IMR-90 (cell line): ENCODE data around the gene DEFB124. TPM values are rescaled to one million over a fixed set of nuclear protein-coding genes. Genes with fewer than 3 reads are reported as not detected.

ENCODE experiments used
- ATAC-seq: fragments of 200-7000 bp; cut with Tn5 transposase; 2 replicates; pipeline ENCODE4 v1.9.1; 2020; ENCODE audit warnings: low read depth, mild to moderate bottlenecking, moderate library complexity
- BruUV-seq: library from RNA; stranded (reverse); fragments of 400-500 nt; replicated peaks from 2 replicates; lab custom pipeline; 2021; lab: Mats Ljungman, UMichigan
- CTCF ChIA-PET: fragments of 300-600 bp; formaldehyde crosslinking; extraction: SDS; loops from one replicate; lab custom pipeline; 2021; ENCODE audit warnings: antibody characterized with exemption; lab: Yijun Ruan, JAX
- POLR2A ChIA-PET: fragments of 300-600 bp; sonication (Branson Sonifier 250); formaldehyde crosslinking; loops from one replicate; lab custom pipeline; 2022; ENCODE audit warnings: antibody characterized with exemption; ENCODE audit not compliant: unreplicated experiment; lab: Charles Lee
- DNase-seq: peaks from one replicate; pipeline ENCODE4 v3.0.0; 2013
- H2AFZ ChIP-seq: replicated peaks from 2 replicates; pipeline ENCODE3; 2013; ENCODE audit warnings: low read length, mild to moderate bottlenecking; ENCODE audit not compliant: poor library complexity
- H2AK5ac ChIP-seq: 2 replicates; pipeline ENCODE4 v1.6.1; 2013; ENCODE audit warnings: low read depth, low read length, inconsistent platforms
- H2AK9ac ChIP-seq: replicated peaks from 2 replicates; pipeline ENCODE3; 2013; ENCODE audit warnings: mild to moderate bottlenecking, low read depth, low read length, moderate library complexity; ENCODE audit not compliant: poor library complexity
- H2BK120ac ChIP-seq: 2 replicates; pipeline ENCODE4 v1.6.1; 2013; ENCODE audit warnings: low read depth, low read length, inconsistent platforms
- H2BK15ac ChIP-seq: 3 replicates; pipeline ENCODE4 v1.6.1; 2013; ENCODE audit warnings: low read depth, low read length, inconsistent platforms
- H2BK20ac ChIP-seq: 2 replicates; pipeline ENCODE4 v1.6.1; 2013; ENCODE audit warnings: low read depth, mild to moderate bottlenecking, inconsistent platforms, low read length, moderate library complexity
- H2BK5ac ChIP-seq: 2 replicates; pipeline ENCODE4 v1.6.1; 2013; ENCODE audit warnings: mild to moderate bottlenecking, low read depth, low read length, inconsistent platforms; ENCODE audit not compliant: poor library complexity, severe bottlenecking
- H3K14ac ChIP-seq: replicated peaks from 2 replicates; pipeline ENCODE4 v1.6.1; 2013; ENCODE audit warnings: low read depth, low read length, inconsistent platforms
- H3K18ac ChIP-seq: 2 replicates; pipeline ENCODE4 v1.6.1; 2013; ENCODE audit warnings: low read depth, low read length, control low read depth
- H3K23ac ChIP-seq: 2 replicates; pipeline ENCODE4 v1.6.1; 2013; ENCODE audit warnings: low read depth, low read length, inconsistent platforms
- H3K27ac ChIP-seq: 2 replicates; pipeline ENCODE4 v1.5.1; 2013; ENCODE audit warnings: mild to moderate bottlenecking, control low read depth, low read length; ENCODE audit not compliant: insufficient read depth
- H3K27me3 ChIP-seq: 2 replicates; pipeline ENCODE4 v1.6.1; 2013; ENCODE audit warnings: low read length; ENCODE audit not compliant: control insufficient read depth, insufficient read depth
- H3K36me3 ChIP-seq: 2 replicates; pipeline ENCODE4 v1.6.1; 2013; ENCODE audit warnings: low read length, mixed read lengths; ENCODE audit not compliant: control insufficient read depth, insufficient read depth
- H3K4ac ChIP-seq: 2 replicates; pipeline ENCODE4 v1.6.1; 2013; ENCODE audit warnings: low read depth, low read length, inconsistent platforms
- H3K4me1 ChIP-seq: 2 replicates; pipeline ENCODE4 v1.6.1; 2013; ENCODE audit warnings: low read length, mixed read lengths; ENCODE audit not compliant: control insufficient read depth, insufficient read depth
- H3K4me2 ChIP-seq: 2 replicates; pipeline ENCODE4 v1.6.1; 2013; ENCODE audit warnings: low read depth, mild to moderate bottlenecking, control low read depth, low read length, moderate library complexity
- H3K4me3 ChIP-seq: 2 replicates; pipeline ENCODE4 v1.5.1; 2013; ENCODE audit warnings: low read depth, mild to moderate bottlenecking, control low read depth, low read length, moderate library complexity; ENCODE audit not compliant: insufficient read depth
- H3K56ac ChIP-seq: 2 replicates; pipeline ENCODE4 v1.6.1; 2013; ENCODE audit warnings: low read length, inconsistent platforms; ENCODE audit not compliant: insufficient read depth; ENCODE audit errors: extremely low read depth
- H3K79me1 ChIP-seq, 2 experiments: 2 replicates each; pipeline ENCODE4 v1.6.1; 2013; ENCODE audit warnings: low read length in 2 of 2, inconsistent platforms in 1 of 2, low read depth in 1 of 2
- H3K9ac ChIP-seq: 2 replicates; pipeline ENCODE4 v1.6.1; 2013; ENCODE audit warnings: low read depth, low read length, control low read depth
- H3K9me1 ChIP-seq: 2 replicates; pipeline ENCODE4 v1.6.1; 2013; ENCODE audit warnings: low read length, inconsistent platforms; ENCODE audit not compliant: insufficient read depth
- H3K9me3 ChIP-seq: 2 replicates; pipeline ENCODE4 v1.6.1; 2013; ENCODE audit warnings: low read length; ENCODE audit not compliant: control insufficient read depth, insufficient read depth
- H4K20me1 ChIP-seq: 2 replicates; pipeline ENCODE4 v1.6.1; 2013; ENCODE audit warnings: low read length, inconsistent platforms; ENCODE audit not compliant: insufficient read depth
- H4K5ac ChIP-seq: 2 replicates; pipeline ENCODE4 v1.6.1; 2013; ENCODE audit warnings: mild to moderate bottlenecking, low read depth, low read length, control low read depth
- H4K8ac ChIP-seq, 2 experiments: 2 replicates each; pipeline ENCODE4 v1.6.1; 2013; ENCODE audit warnings: low read depth in 2 of 2, low read length in 2 of 2, control low read depth in 1 of 2, inconsistent platforms in 1 of 2
- H4K91ac ChIP-seq: 2 replicates; pipeline ENCODE4 v1.6.1; 2013; ENCODE audit warnings: low read depth, low read length, inconsistent platforms; ENCODE audit not compliant: insufficient read depth
- BHLHE40 ChIP-seq: fragments of 150-350 bp; IDR thresholded peaks from 2 replicates; pipeline ENCODE4 v1.6.1; 2016; ENCODE audit warnings: mild to moderate bottlenecking, low read depth, low read length
- CEBPB ChIP-seq: IDR thresholded peaks from 2 replicates; pipeline ENCODE4 v1.6.1; 2012; ENCODE audit warnings: low read depth, low read length, improper control_type of control experiment
- CHD1 ChIP-seq: IDR thresholded peaks from 2 replicates; pipeline ENCODE4 v1.6.1; 2012; ENCODE audit warnings: low read depth, low read length, improper control_type of control experiment
- CTCF ChIP-seq: conservative IDR thresholded peaks from 2 replicates; pipeline ENCODE4 v1.5.1; 2012; ENCODE audit warnings: mild to moderate bottlenecking, low read depth, low read length, improper control_type of control experiment
- FOS ChIP-seq: fragments of 150-350 bp; IDR thresholded peaks from 2 replicates; pipeline ENCODE4 v1.6.1; 2016; ENCODE audit warnings: low read depth, low read length
- MAFK ChIP-seq: IDR thresholded peaks from 2 replicates; pipeline ENCODE4 v1.6.1; 2012; ENCODE audit warnings: low read depth, low read length, improper control_type of control experiment
- MAZ ChIP-seq: IDR thresholded peaks from 2 replicates; pipeline ENCODE4 v1.6.1; 2012; ENCODE audit warnings: low read depth, mild to moderate bottlenecking, low read length, improper control_type of control experiment, moderate library complexity, borderline replicate concordance
- MXI1 ChIP-seq: IDR thresholded peaks from 2 replicates; pipeline ENCODE4 v1.6.1; 2012; ENCODE audit warnings: low read depth, mild to moderate bottlenecking, low read length, moderate library complexity, borderline replicate concordance
- NFE2L2 ChIP-seq: fragments of 150-350 bp; IDR thresholded peaks from 2 replicates; pipeline ENCODE4 v1.6.1; 2016; ENCODE audit warnings: low read depth, mild to moderate bottlenecking, low read length
- POLR2A ChIP-seq: IDR thresholded peaks from 2 replicates; pipeline ENCODE4 v1.6.1; 2012; ENCODE audit warnings: mild to moderate bottlenecking, low read depth, low read length
- RCOR1 ChIP-seq: IDR thresholded peaks from 2 replicates; pipeline ENCODE4 v1.6.1; 2012; ENCODE audit warnings: mild to moderate bottlenecking, low read length, improper control_type of control experiment; ENCODE audit not compliant: insufficient replicate concordance
- RFX5 ChIP-seq: IDR thresholded peaks from 2 replicates; pipeline ENCODE4 v1.8.0; 2012; ENCODE audit warnings: low read depth, mild to moderate bottlenecking, low read length, moderate library complexity
- SMC3 ChIP-seq: fragments of 150-350 bp; IDR thresholded peaks from 2 replicates; pipeline ENCODE4 v1.6.1; 2016; ENCODE audit warnings: low read depth, mild to moderate bottlenecking, antibody characterized with exemption, low read length, moderate library complexity
- WGBS, 2 experiments: methylation state at CpG; one replicate each; pipeline versions ENCODE4 v1.1.5 to v1.1.7; 2013; ENCODE audit warnings: missing lambda C conversion rate in 2 of 2; ENCODE audit not compliant: insufficient read length in 1 of 2; ENCODE audit errors: extremely low coverage in 2 of 2; 5-methylcytosine and 5-hydroxymethylcytosine counted together
- dilution Hi-C: fragments of 300-500 bp; cut with HindIII; formaldehyde crosslinking; loops from one replicate; pipeline ENCODE4 v1.14.3; 2018; ENCODE audit warnings: low sequenced_read_pairs; ENCODE audit not compliant: unreplicated experiment
- in situ Hi-C: fragments of 300-500 bp; cut with MboI; formaldehyde crosslinking; loops from 3 replicates; pipeline ENCODE4 v1.14.3; 2019; ENCODE audit warnings: low sequenced_read_pairs, inconsistent platforms, mixed read lengths
- intact Hi-C: fragments of 100-400 bp; cut with micrococcal nuclease; formaldehyde crosslinking; loops from 2 replicates; pipeline ENCODE4 v1.10.0; 2022
- polyA plus RNA-seq, 3 experiments: library from polyadenylated mRNA; depleted of rRNA; stranded (reverse); fragments of >200 nt; gene quantifications; 2 replicates each; pipeline ENCODE4 v1.2.3, GENCODE V29; 2012; ENCODE audit warnings: low replicate concordance in 1 of 3
- total RNA-seq: library from RNA; depleted of rRNA; stranded (reverse); fragments of >200 nt; gene quantifications from 2 replicates; pipeline ENCODE4 v1.2.3, GENCODE V29; 2012
- TF ChIP-seq, protein P1 (sequence below): fragments of 150-350 bp; IDR thresholded peaks from 2 replicates; pipeline ENCODE4 v1.6.1; 2017; ENCODE audit warnings: mild to moderate bottlenecking, antibody characterized with exemption, low read length, low read depth
- TF ChIP-seq, protein P2 (sequence below): fragments of 150-350 bp; IDR thresholded peaks from 2 replicates; pipeline ENCODE4 v1.6.1; 2016; ENCODE audit warnings: low read depth, mild to moderate bottlenecking, low read length, moderate library complexity, borderline replicate concordance

The DEFB124 gene
- total and polyA plus RNA-seq, 2 of the 4 experiments (the other 2 are of a cell fraction), result not detected

GRCh38 chr20:31496761-31497295 is 21.9 kb upstream of the DEFB124 start:
- ATAC-seq (peak; percentile 35; the same call in 1 of the 2 replicates), DNase-seq (no peak)
- Histone ChIP-seq H2BK20ac (no peak overlapping the region), H3K36me3 (no peaks in the 10 kb centered on the region), H2AK5ac (no peak overlapping the region), H4K91ac (no peak overlapping the region), H3K14ac (no peak overlapping the region), H3K4me1 (0 out of 2 replicates have a peak, but pooled peaks cover 2% of the 10 kb centered on the region), H3K79me1 (no peaks in the 10 kb centered on the region), H3K4me3 (no peak overlapping the region), H4K5ac (no peak overlapping the region), H2BK15ac (no peak overlapping the region), H3K4me2 (peak overlapping the region; percentile 73), H3K56ac (no peak overlapping the region), H2BK5ac (no peak overlapping the region), H3K9me1 (no peaks in the 10 kb centered on the region), H2AFZ (peak overlapping the region; percentile 4), H2AK9ac (no peak overlapping the region), H4K20me1 (no peaks in the 10 kb centered on the region), H3K9me3 (no peaks in the 10 kb centered on the region), H3K9ac (no peak overlapping the region), H3K18ac (no peak overlapping the region), H3K23ac (no peak overlapping the region), H2BK120ac (no peak overlapping the region), H3K4ac (no peak overlapping the region), H3K27me3 (peaks cover 9% of the 10 kb centered on the region), H4K8ac (no peak overlapping the region), H3K27ac (no peak overlapping the region)
- no peak for TF ChIP-seq NFE2L2
- TF ChIP-seq SMC3, result no peak
- no peak for TF ChIP-seq CEBPB
- TF ChIP-seq MXI1, result no peak
- TF ChIP-seq RFX5, result no peak
- TF ChIP-seq POLR2A, result no peak
- no peak for TF ChIP-seq CHD1
- no peak for TF ChIP-seq BHLHE40
- TF ChIP-seq, protein P1, sequence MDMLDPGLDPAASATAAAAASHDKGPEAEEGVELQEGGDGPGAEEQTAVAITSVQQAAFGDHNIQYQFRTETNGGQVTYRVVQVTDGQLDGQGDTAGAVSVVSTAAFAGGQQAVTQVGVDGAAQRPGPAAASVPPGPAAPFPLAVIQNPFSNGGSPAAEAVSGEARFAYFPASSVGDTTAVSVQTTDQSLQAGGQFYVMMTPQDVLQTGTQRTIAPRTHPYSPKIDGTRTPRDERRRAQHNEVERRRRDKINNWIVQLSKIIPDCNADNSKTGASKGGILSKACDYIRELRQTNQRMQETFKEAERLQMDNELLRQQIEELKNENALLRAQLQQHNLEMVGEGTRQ, result no peak
- TF ChIP-seq MAFK, result no peak
- no peak for TF ChIP-seq MAZ
- TF ChIP-seq, protein P2, sequence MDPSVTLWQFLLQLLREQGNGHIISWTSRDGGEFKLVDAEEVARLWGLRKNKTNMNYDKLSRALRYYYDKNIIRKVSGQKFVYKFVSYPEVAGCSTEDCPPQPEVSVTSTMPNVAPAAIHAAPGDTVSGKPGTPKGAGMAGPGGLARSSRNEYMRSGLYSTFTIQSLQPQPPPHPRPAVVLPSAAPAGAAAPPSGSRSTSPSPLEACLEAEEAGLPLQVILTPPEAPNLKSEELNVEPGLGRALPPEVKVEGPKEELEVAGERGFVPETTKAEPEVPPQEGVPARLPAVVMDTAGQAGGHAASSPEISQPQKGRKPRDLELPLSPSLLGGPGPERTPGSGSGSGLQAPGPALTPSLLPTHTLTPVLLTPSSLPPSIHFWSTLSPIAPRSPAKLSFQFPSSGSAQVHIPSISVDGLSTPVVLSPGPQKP, result no peak
- no peak for TF ChIP-seq CTCF
- no peak for TF ChIP-seq RCOR1
- TF ChIP-seq FOS, result no peak
- no TSS peak for BruUV-seq
- ChIA-PET POLR2A (no interaction called here), CTCF (interaction anchor here (1.3 kb wide), 1 partner anchor 36 kb away, joined by 4 read pairs; no protein-coding TSS in a partner anchor)
- dilution Hi-C loops (no loop called here), intact Hi-C loops (no loop called here), in situ Hi-C loops (no loop called here)
- WGBS, 2 experiments, result 7% methylated on average over 3 of the region's 15 CpGs; no CpG with 5 or more reads in 1 of the 2 experiments
